GM23338 (cell line): ENCODE data around the gene TSPOAP1. TPM values are rescaled to one million over a fixed set of nuclear protein-coding genes. Genes with fewer than 3 reads are reported as not detected.

Experiments used
- ATAC-seq: fragments of 200-7000 bp; cut with Tn5 transposase; 3 replicates; pipeline ENCODE4 v1.9.1; 2020
- DNase-seq: peaks from one replicate; pipeline ENCODE4 v3.0.0-alpha.2; 2015; ENCODE audit warnings: low spot score
- H2AFZ ChIP-seq: fragments of 200-600 bp; sonication (generic); 2 replicates; pipeline ENCODE4 v1.8.0; 2016; ENCODE audit warnings: antibody characterized with exemption, mild to moderate bottlenecking, moderate library complexity
- H3F3A ChIP-seq: fragments of 200-600 bp; sonication (generic); replicated peaks from 2 replicates; pipeline ENCODE4 v1.8.0; 2017; ENCODE audit warnings: antibody characterized with exemption, mixed run types, low read depth
- H3K27ac ChIP-seq: fragments of 200-600 bp; sonication (generic); 2 replicates; pipeline ENCODE4 v1.6.1; 2016; ENCODE audit warnings: low read depth
- H3K27me3 ChIP-seq: fragments of 200-600 bp; sonication (generic); 2 replicates; pipeline ENCODE4 v1.8.0; 2016; ENCODE audit warnings: mild to moderate bottlenecking, mixed run types, moderate library complexity; ENCODE audit not compliant: insufficient read depth
- H3K36me3 ChIP-seq: fragments of 200-600 bp; sonication (generic); 2 replicates; pipeline ENCODE4 v1.8.0; 2016; ENCODE audit warnings: mild to moderate bottlenecking; ENCODE audit not compliant: insufficient read depth
- H3K4me1 ChIP-seq: fragments of 200-600 bp; sonication (generic); 2 replicates; pipeline ENCODE4 v1.8.0; 2016; ENCODE audit warnings: mild to moderate bottlenecking, moderate library complexity; ENCODE audit not compliant: insufficient read depth
- H3K4me2 ChIP-seq: fragments of 200-600 bp; sonication (generic); 2 replicates; pipeline ENCODE4 v1.7.1; 2017; ENCODE audit warnings: mixed run types
- H3K4me3 ChIP-seq: fragments of 200-600 bp; sonication (generic); 2 replicates; pipeline ENCODE4 v1.6.1; 2016; ENCODE audit warnings: mixed run types
- H3K79me2 ChIP-seq: fragments of 200-600 bp; sonication (generic); replicated peaks from 2 replicates; pipeline ENCODE4 v1.8.0; 2017; ENCODE audit warnings: mild to moderate bottlenecking; ENCODE audit not compliant: insufficient read depth
- H3K9me2 ChIP-seq: fragments of 200-600 bp; sonication (generic); 2 replicates; pipeline ENCODE4 v1.8.0; 2017; ENCODE audit not compliant: insufficient read depth
- H4K20me1 ChIP-seq: fragments of 200-600 bp; sonication (generic); replicated peaks from 2 replicates; pipeline ENCODE4 v1.8.0; 2017; ENCODE audit warnings: mild to moderate bottlenecking; ENCODE audit not compliant: insufficient read depth
- H3K27ac Mint-ChIP-seq: 2 replicates; pipeline ENCODE4 v1.8.0; 2020; ENCODE audit warnings: inconsistent platforms, mild to moderate bottlenecking, moderate library complexity, mixed read lengths
- H3K27me3 Mint-ChIP-seq: 3 replicates; pipeline ENCODE4 v1.8.0; 2022; ENCODE audit warnings: low read depth, mild to moderate bottlenecking, moderate library complexity, mixed read lengths, inconsistent platforms; ENCODE audit not compliant: insufficient read depth, poor library complexity
- H3K36me3 Mint-ChIP-seq: 3 replicates; pipeline ENCODE4 v1.8.0; 2021; ENCODE audit warnings: low read depth, mild to moderate bottlenecking, inconsistent platforms, moderate library complexity, mixed read lengths
- H3K4me1 Mint-ChIP-seq: 3 replicates; pipeline ENCODE4 v1.8.0; 2020; ENCODE audit warnings: mild to moderate bottlenecking, inconsistent platforms, mixed read lengths
- H3K4me3 Mint-ChIP-seq: 3 replicates; pipeline ENCODE4 v1.8.0; 2021; ENCODE audit warnings: moderate library complexity, mild to moderate bottlenecking, inconsistent platforms, mixed read lengths
- H3K9me3 Mint-ChIP-seq: 3 replicates; pipeline ENCODE4 v1.8.0; 2020; ENCODE audit warnings: moderate library complexity, mild to moderate bottlenecking, inconsistent platforms, mixed read lengths
- CREB1 ChIP-seq: fragments of 250-450 bp; sonication (Bioruptor Pico); IDR thresholded peaks from 2 replicates; pipeline ENCODE4 v1.5.0; 2020; ENCODE audit warnings: low read depth, mild to moderate bottlenecking, moderate library complexity
- CTCF ChIP-seq, 2 experiments: fragments of 200-600 bp in 1 of 2; sonication (generic) in 1 of 2; conservative IDR thresholded peaks; 2 replicates each; pipeline versions ENCODE4 v1.5.1 to v1.6.1; 2016 to 2017; ENCODE audit warnings: antibody characterized with exemption in 2 of 2, low read depth in 2 of 2, mild to moderate bottlenecking in 2 of 2, moderate library complexity in 1 of 2
- ETS1 ChIP-seq: IDR thresholded peaks from 2 replicates; pipeline ENCODE4 v1.6.1; 2016; ENCODE audit warnings: antibody characterized with exemption
- EZH2 ChIP-seq: fragments of 200-600 bp; sonication (generic); IDR thresholded peaks from one replicate; pipeline ENCODE4 v1.8.0; 2017; ENCODE audit warnings: antibody characterized with exemption, mild to moderate bottlenecking, low read depth; ENCODE audit not compliant: unreplicated experiment
- EZH2phosphoT487 ChIP-seq: fragments of 200-600 bp; sonication (generic); IDR thresholded peaks from one replicate; pipeline ENCODE4 v1.8.1; 2018; ENCODE audit warnings: antibody characterized with exemption; ENCODE audit not compliant: unreplicated experiment
- JUNB ChIP-seq: IDR thresholded peaks from one replicate; pipeline ENCODE4 v1.6.1; 2016; ENCODE audit warnings: antibody characterized with exemption; ENCODE audit not compliant: unreplicated experiment
- NANOG ChIP-seq: IDR thresholded peaks from 2 replicates; pipeline ENCODE4 v1.6.1; 2016; ENCODE audit warnings: antibody characterized with exemption, borderline replicate concordance
- POLR2AphosphoS5 ChIP-seq: IDR thresholded peaks from 2 replicates; pipeline ENCODE4 v1.6.1; 2016; ENCODE audit warnings: antibody characterized with exemption, low read depth
- STAT1 ChIP-seq: IDR thresholded peaks from one replicate; pipeline ENCODE4 v1.6.1; 2016; ENCODE audit warnings: antibody characterized with exemption; ENCODE audit not compliant: unreplicated experiment
- ZNF114 ChIP-seq: fragments of 250-450 bp; sonication (Bioruptor Pico); IDR thresholded peaks from 2 replicates; pipeline ENCODE4 v1.5.0; 2020; ENCODE audit warnings: mild to moderate bottlenecking, moderate library complexity
- ZNF331 ChIP-seq: fragments of 250-450 bp; sonication (Bioruptor Pico); IDR thresholded peaks from 2 replicates; pipeline ENCODE4 v1.5.0; 2020; ENCODE audit warnings: low read depth, mild to moderate bottlenecking, moderate library complexity
- polyA plus RNA-seq: library from polyadenylated mRNA; unstranded; fragments of >200 nt; fragmentation: Nextera tagmentation; extraction: Ambion mirVana; gene quantifications from 2 replicates; pipeline ENCODE4 v1.2.1, GENCODE V29; 2016
- total RNA-seq: library from RNA; depleted of rRNA; stranded (reverse); fragments of >200 nt; shearing (Covaris generic); gene quantifications from 2 replicates; pipeline ENCODE4 v1.2.3, GENCODE V29; 2014
- TF ChIP-seq, protein P1 (sequence below): fragments of 250-450 bp; sonication (Bioruptor Pico); IDR thresholded peaks from 2 replicates; pipeline ENCODE4 v1.5.0; 2020; ENCODE audit warnings: mild to moderate bottlenecking, moderate library complexity
- TF ChIP-seq, protein P2 (sequence below): IDR thresholded peaks from one replicate; pipeline ENCODE4 v1.6.1; 2018; ENCODE audit warnings: antibody characterized with exemption; ENCODE audit not compliant: unreplicated experiment

The TSPOAP1 gene
- total and polyA plus RNA-seq, 2 experiments from 2014 or later = 7.3 to 11.8 TPM

DNA sequence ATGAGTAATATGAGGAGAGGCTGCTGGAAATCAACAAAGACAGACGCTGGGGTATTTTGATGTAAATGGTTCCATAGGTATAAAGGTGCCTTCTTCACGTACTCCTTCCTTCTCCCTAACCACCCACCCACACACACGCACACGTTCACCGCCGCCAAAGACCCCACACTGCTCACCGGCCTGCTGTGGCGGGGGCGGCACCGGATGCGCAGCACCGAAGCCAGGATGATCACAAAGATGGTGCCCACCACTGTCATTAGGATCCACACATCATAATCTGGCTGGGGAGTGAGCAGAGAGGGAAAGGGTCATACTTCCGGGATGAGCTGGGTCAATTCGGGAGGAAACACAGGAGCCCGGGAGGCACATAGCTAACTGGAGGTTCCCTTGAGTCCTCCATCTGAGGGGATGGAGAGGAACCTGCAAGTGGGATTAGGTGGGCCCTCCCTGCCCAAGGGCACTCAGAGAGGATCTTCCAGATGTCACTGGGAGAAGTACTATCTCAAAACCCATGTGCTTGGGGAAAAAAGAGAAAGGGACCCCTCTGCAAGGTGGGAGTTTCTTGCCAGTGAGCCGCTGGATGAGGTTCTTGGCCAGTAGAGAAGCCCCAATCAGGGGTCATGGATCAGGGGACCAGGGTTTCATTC is 33.9 kb upstream of the TSPOAP1 start:
- H2AFZ ChIP-seq = no peak overlapping the region
- ATAC-seq (no peak), DNase-seq (no peak)
- no peaks in the 10 kb centered on the region for H3F3A ChIP-seq
- Mint-ChIP-seq H3K4me3 (no peak overlapping the region), H3K27me3 (peaks cover 6% of the 10 kb centered on the region), H3K4me1 (peaks cover 9% of the 10 kb centered on the region), H3K9me3 (no peaks in the 10 kb centered on the region; the same call in 2 of the 3 replicates), H3K27ac (no peak overlapping the region), H3K36me3 (no peaks in the 10 kb centered on the region)
- no peak overlapping the region for H3K4me3 ChIP-seq
- H3K27me3 ChIP-seq = no peaks in the 10 kb centered on the region
- H3K27ac ChIP-seq = no peak overlapping the region
- H3K4me1 ChIP-seq = no peaks in the 10 kb centered on the region
- H3K4me2 ChIP-seq = no peak overlapping the region
- H4K20me1 ChIP-seq = no peaks in the 10 kb centered on the region
- TF ChIP-seq CTCF (conservative IDR thresholded peaks at IDR 0.05; ENCODE audit: low read depth in 2 of 2) = no peak
- TF ChIP-seq EZH2 = no peak
- TF ChIP-seq, protein P1, sequence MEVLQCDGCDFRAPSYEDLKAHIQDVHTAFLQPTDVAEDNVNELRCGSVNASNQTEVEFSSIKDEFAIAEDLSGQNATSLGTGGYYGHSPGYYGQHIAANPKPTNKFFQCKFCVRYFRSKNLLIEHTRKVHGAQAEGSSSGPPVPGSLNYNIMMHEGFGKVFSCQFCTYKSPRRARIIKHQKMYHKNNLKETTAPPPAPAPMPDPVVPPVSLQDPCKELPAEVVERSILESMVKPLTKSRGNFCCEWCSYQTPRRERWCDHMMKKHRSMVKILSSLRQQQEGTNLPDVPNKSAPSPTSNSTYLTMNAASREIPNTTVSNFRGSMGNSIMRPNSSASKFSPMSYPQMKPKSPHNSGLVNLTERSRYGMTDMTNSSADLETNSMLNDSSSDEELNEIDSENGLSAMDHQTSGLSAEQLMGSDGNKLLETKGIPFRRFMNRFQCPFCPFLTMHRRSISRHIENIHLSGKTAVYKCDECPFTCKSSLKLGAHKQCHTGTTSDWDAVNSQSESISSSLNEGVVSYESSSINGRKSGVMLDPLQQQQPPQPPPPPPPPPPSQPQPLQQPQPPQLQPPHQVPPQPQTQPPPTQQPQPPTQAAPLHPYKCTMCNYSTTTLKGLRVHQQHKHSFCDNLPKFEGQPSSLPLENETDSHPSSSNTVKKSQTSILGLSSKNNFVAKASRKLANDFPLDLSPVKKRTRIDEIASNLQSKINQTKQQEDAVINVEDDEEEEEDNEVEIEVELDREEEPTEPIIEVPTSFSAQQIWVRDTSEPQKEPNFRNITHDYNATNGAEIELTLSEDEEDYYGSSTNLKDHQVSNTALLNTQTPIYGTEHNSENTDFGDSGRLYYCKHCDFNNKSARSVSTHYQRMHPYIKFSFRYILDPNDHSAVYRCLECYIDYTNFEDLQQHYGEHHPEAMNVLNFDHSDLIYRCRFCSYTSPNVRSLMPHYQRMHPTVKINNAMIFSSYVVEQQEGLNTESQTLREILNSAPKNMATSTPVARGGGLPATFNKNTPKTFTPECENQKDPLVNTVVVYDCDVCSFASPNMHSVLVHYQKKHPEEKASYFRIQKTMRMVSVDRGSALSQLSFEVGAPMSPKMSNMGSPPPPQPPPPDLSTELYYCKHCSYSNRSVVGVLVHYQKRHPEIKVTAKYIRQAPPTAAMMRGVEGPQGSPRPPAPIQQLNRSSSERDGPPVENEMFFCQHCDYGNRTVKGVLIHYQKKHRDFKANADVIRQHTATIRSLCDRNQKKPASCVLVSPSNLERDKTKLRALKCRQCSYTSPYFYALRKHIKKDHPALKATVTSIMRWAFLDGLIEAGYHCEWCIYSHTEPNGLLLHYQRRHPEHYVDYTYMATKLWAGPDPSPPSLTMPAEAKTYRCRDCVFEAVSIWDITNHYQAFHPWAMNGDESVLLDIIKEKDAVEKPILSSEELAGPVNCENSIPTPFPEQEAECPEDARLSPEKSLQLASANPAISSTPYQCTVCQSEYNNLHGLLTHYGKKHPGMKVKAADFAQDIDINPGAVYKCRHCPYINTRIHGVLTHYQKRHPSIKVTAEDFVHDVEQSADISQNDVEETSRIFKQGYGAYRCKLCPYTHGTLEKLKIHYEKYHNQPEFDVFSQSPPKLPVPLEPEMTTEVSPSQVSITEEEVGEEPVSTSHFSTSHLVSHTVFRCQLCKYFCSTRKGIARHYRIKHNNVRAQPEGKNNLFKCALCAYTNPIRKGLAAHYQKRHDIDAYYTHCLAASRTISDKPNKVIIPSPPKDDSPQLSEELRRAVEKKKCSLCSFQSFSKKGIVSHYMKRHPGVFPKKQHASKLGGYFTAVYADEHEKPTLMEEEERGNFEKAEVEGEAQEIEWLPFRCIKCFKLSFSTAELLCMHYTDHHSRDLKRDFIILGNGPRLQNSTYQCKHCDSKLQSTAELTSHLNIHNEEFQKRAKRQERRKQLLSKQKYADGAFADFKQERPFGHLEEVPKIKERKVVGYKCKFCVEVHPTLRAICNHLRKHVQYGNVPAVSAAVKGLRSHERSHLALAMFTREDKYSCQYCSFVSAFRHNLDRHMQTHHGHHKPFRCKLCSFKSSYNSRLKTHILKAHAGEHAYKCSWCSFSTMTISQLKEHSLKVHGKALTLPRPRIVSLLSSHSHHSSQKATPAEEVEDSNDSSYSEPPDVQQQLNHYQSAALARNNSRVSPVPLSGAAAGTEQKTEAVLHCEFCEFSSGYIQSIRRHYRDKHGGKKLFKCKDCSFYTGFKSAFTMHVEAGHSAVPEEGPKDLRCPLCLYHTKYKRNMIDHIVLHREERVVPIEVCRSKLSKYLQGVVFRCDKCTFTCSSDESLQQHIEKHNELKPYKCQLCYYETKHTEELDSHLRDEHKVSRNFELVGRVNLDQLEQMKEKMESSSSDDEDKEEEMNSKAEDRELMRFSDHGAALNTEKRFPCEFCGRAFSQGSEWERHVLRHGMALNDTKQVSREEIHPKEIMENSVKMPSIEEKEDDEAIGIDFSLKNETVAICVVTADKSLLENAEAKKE (CRISPR knock-in tag) = no peak
- no peak for TF ChIP-seq JUNB
- no peak for TF ChIP-seq ZNF114 (CRISPR knock-in tag)
- TF ChIP-seq, protein P2, sequence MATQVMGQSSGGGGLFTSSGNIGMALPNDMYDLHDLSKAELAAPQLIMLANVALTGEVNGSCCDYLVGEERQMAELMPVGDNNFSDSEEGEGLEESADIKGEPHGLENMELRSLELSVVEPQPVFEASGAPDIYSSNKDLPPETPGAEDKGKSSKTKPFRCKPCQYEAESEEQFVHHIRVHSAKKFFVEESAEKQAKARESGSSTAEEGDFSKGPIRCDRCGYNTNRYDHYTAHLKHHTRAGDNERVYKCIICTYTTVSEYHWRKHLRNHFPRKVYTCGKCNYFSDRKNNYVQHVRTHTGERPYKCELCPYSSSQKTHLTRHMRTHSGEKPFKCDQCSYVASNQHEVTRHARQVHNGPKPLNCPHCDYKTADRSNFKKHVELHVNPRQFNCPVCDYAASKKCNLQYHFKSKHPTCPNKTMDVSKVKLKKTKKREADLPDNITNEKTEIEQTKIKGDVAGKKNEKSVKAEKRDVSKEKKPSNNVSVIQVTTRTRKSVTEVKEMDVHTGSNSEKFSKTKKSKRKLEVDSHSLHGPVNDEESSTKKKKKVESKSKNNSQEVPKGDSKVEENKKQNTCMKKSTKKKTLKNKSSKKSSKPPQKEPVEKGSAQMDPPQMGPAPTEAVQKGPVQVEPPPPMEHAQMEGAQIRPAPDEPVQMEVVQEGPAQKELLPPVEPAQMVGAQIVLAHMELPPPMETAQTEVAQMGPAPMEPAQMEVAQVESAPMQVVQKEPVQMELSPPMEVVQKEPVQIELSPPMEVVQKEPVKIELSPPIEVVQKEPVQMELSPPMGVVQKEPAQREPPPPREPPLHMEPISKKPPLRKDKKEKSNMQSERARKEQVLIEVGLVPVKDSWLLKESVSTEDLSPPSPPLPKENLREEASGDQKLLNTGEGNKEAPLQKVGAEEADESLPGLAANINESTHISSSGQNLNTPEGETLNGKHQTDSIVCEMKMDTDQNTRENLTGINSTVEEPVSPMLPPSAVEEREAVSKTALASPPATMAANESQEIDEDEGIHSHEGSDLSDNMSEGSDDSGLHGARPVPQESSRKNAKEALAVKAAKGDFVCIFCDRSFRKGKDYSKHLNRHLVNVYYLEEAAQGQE = no peak
- no peak for TF ChIP-seq NANOG
- no peak for TF ChIP-seq POLR2AphosphoS5
- no peak for TF ChIP-seq ZNF331 (CRISPR knock-in tag)
- TF ChIP-seq EZH2phosphoT487 = no peak
- no peak for TF ChIP-seq STAT1
- no peak for TF ChIP-seq CREB1 (CRISPR knock-in tag)
- no peak for TF ChIP-seq ETS1
- H3K36me3 ChIP-seq = no peaks in the 10 kb centered on the region
- no peaks in the 10 kb centered on the region for H3K9me2 ChIP-seq
- H3K79me2 ChIP-seq = no peaks in the 10 kb centered on the region
